Stomach (tissue), 9 donors: ENCODE results near the gene EYA2. TPM values are rescaled to one million over a fixed set of nuclear protein-coding genes. Genes with fewer than 3 reads are reported as not detected.

Experiments
- DNase-seq, 2 donors: peaks; one replicate each; pipeline versions ENCODE4 v3.0.0 to v3.0.0-alpha.2; 2013 to 2019
- H3K27ac ChIP-seq, 5 donors: fragments of 200-600 bp in 4 of 5; sonication (generic) in 4 of 5; one replicate each; pipeline ENCODE4 v1.5.1; 2013 to 2019; ENCODE audit warnings: mild to moderate bottlenecking in 1 of 5, moderate library complexity in 1 of 5
- H3K27me3 ChIP-seq, 3 donors: fragments of 200-600 bp; sonication (generic); one replicate each; pipeline ENCODE4 v1.5.1; 2017 to 2019; ENCODE audit warnings: mixed run types in 1 of 3
- H3K36me3 ChIP-seq, 4 donors: fragments of 200-600 bp; sonication (generic); 1 replicate in 3 of 4; 2 replicates in 1 of 4; pipeline ENCODE4 v1.5.1; 2016 to 2019
- H3K4me1 ChIP-seq, 4 donors: fragments of 200-600 bp; sonication (generic); one replicate each; pipeline ENCODE4 v1.5.1; 2016 to 2019
- H3K4me3 ChIP-seq, 4 donors: fragments of 200-600 bp; sonication (generic) in 3 of 4; one replicate each; pipeline ENCODE4 v1.5.1; 2016 to 2019; ENCODE audit warnings: mild to moderate bottlenecking in 1 of 4
- H3K9me3 ChIP-seq, 4 donors: fragments of 200-600 bp; sonication (generic); one replicate each; pipeline ENCODE4 v1.5.1; 2016 to 2019
- CTCF ChIP-seq, 7 experiments: fragments of 450-650 bp in 4 of 7; fragments of 200-600 bp in 3 of 7; sonication (generic) in 3 of 7; IDR thresholded peaks; one replicate each; pipeline ENCODE4 v1.5.1; 2016 to 2019; ENCODE audit warnings: antibody characterized with exemption in 7 of 7, control low read depth in 2 of 7, mild to moderate bottlenecking in 1 of 7
- EP300 ChIP-seq: sonication (generic); formaldehyde crosslinking; IDR thresholded peaks from one replicate; pipeline ENCODE4 v1.6.1; 2017; ENCODE audit warnings: antibody characterized with exemption
- POLR2A ChIP-seq, 4 donors: fragments of 450-650 bp; IDR thresholded peaks; one replicate each; pipeline ENCODE4 v1.6.1; 2016; ENCODE audit warnings: antibody characterized with exemption in 4 of 4, control low read depth in 2 of 4, mild to moderate bottlenecking in 1 of 4, moderate library complexity in 1 of 4
- POLR2AphosphoS5 ChIP-seq, 3 donors: sonication (generic); formaldehyde crosslinking; IDR thresholded peaks; one replicate each; pipeline ENCODE4 v1.6.1; 2016; ENCODE audit warnings: antibody characterized with exemption in 3 of 3
- WGBS, 5 donors: extraction: QIAGEN DNeasy Blood & Tissue Kit in 3 of 5; methylation state at CpG; one replicate each; pipeline versions ENCODE4 v1.1.5 to v1.1.7; 2013 to 2018; 5-methylcytosine and 5-hydroxymethylcytosine counted together
- intact Hi-C: fragments of 100-400 bp; cut with DNase I; formaldehyde crosslinking; loops from one replicate; pipeline ENCODE4 v1.15.1; 2023; ENCODE audit warnings: low total_unique reads
- polyA plus RNA-seq, 3 donors: library from polyadenylated mRNA; stranded (reverse); fragments of 200-250 nt; gene quantifications; one replicate each; pipeline ENCODE4 v1.2.3, GENCODE V29; 2013
- total RNA-seq, 5 donors: library from RNA; depleted of rRNA; stranded (reverse); fragments of >200 nt; gene quantifications; one replicate each; pipeline versions ENCODE4 v1.1.0 to v1.2.3, GENCODE V29; 2014 to 2016
- donor health status: healthy with polysubstance abuse.
- donor health status: Bipolar disorder and iron deficiency.
- donor health status: healthy.

EYA2 gene
- total and polyA plus RNA-seq, 8 donors = 1.8 to 86.2 (median 5.5) TPM

GRCh38 chr20:47164140-47164539, 269.5 kb downstream of the EYA2 start:
- WGBS, 5 donors = 87 to 93% (median 90%) methylated on average over 13 of the region's 13 CpGs
- Histone ChIP-seq H3K27me3 (no peaks in the 10 kb centered on the region), H3K4me3 (no peak overlapping the region), H3K4me1 (no peaks in the 10 kb centered on the region), H3K36me3 (no peaks in the 10 kb centered on the region), H3K9me3 (no peaks in the 10 kb centered on the region), H3K27ac (no peak overlapping the region)
- intact Hi-C loops = no loop called here
- no peak for DNase-seq
- no peak for TF ChIP-seq EP300
- TF ChIP-seq CTCF (IDR thresholded peaks at IDR 0.05) = no peak
- TF ChIP-seq POLR2AphosphoS5 (IDR thresholded peaks at IDR 0.05) = no peak

- H3K27me3 ChIP-seq = no peaks in the 10 kb centered on the region
- no peak overlapping the region for H3K4me3 ChIP-seq
- no peaks in the 10 kb centered on the region for H3K4me1 ChIP-seq
- WGBS, 5 donors = 77 to 95% (median 80%) methylated on average over 4 of the region's 4 CpGs
- H3K9me3 ChIP-seq = no peaks in the 10 kb centered on the region
- no peak for TF ChIP-seq EP300
- no peak overlapping the region for H3K27ac ChIP-seq
- H3K36me3 ChIP-seq = no peaks in the 10 kb centered on the region
- DNase-seq = no peak
- intact Hi-C loops = no loop called here
Observed at GRCh38 chr20:47165376-47165865, 270.8 kb downstream of the EYA2 start.

GRCh38 chr20:47167846-47168245, 273.2 kb downstream of the EYA2 start:
- 82 to 92% (median 88%) methylated on average over 9 of the region's 9 CpGs for WGBS, 5 donors
- Histone ChIP-seq H3K36me3 (peaks cover 0 to 5% (median 5%) of the 10 kb centered on the region in 4 donors), H3K27me3 (no peaks in the 10 kb centered on the region), H3K27ac (no peak overlapping the region), H3K4me3 (no peak overlapping the region), H3K9me3 (no peaks in the 10 kb centered on the region), H3K4me1 (no peaks in the 10 kb centered on the region)
- TF ChIP-seq POLR2AphosphoS5 (IDR thresholded peaks at IDR 0.05) (no peak), CTCF (IDR thresholded peaks at IDR 0.05) (no peak)
- intact Hi-C loops = no loop called here
- DNase-seq = no peak

GRCh38 chr20:47172579-47172978, 277.9 kb downstream of the EYA2 start:
- Histone ChIP-seq H3K4me1 (peaks cover 0 to 9% (median 6%) of the 10 kb centered on the region in 4 donors), H3K9me3 (no peaks in the 10 kb centered on the region), H3K27me3 (no peaks in the 10 kb centered on the region), H3K27ac (no peak overlapping the region), H3K36me3 (peaks cover 0 to 8% (median 5%) of the 10 kb centered on the region in 4 donors), H3K4me3 (no peak overlapping the region)
- no peak for TF ChIP-seq CTCF (IDR thresholded peaks at IDR 0.05)
- no peak for TF ChIP-seq EP300
- TF ChIP-seq POLR2AphosphoS5 (IDR thresholded peaks at IDR 0.05) = no peak
- no peak for TF ChIP-seq POLR2A (IDR thresholded peaks at IDR 0.05)
- 89 to 94% (median 90%) methylated on average over 16 of the region's 16 CpGs for WGBS, 5 donors
- DNase-seq = no peak
- intact Hi-C loops = no loop called here

GRCh38 chr20:47173596-47174216, 279.1 kb downstream of the EYA2 start:
- Histone ChIP-seq H3K4me1 (peaks cover 0 to 9% (median 6%) of the 10 kb centered on the region in 4 donors), H3K4me3 (no peak overlapping the region), H3K36me3 (peaks cover 0 to 8% (median 5%) of the 10 kb centered on the region in 4 donors), H3K27me3 (no peaks in the 10 kb centered on the region), H3K9me3 (no peaks in the 10 kb centered on the region), H3K27ac (no peak overlapping the region)
- TF ChIP-seq POLR2A (IDR thresholded peaks at IDR 0.05) (no peak), POLR2AphosphoS5 (IDR thresholded peaks at IDR 0.05) (no peak), CTCF (IDR thresholded peaks at IDR 0.05) (no peak), EP300 (no peak)
- intact Hi-C loops = no loop called here
- WGBS, 5 donors = 85 to 94% (median 92%) methylated on average over 6 of the region's 6 CpGs
- DNase-seq = no peak
